PC-9 (cell line): Measurements from ENCODE around the gene POLQ.

ENCODE experiments used
- CTCF ChIP-seq: fragments of 200-600 bp; sonication (generic); conservative IDR thresholded peaks from 2 replicates; pipeline ENCODE4 v1.6.1; 2017; ENCODE audit warnings: mixed run types, antibody characterized with exemption, mild to moderate bottlenecking, moderate library complexity
- EZH2 ChIP-seq: fragments of 200-600 bp; sonication (generic); IDR thresholded peaks from 2 replicates; pipeline ENCODE4 v1.8.0; 2017; ENCODE audit warnings: antibody characterized with exemption, low read depth

DNA sequence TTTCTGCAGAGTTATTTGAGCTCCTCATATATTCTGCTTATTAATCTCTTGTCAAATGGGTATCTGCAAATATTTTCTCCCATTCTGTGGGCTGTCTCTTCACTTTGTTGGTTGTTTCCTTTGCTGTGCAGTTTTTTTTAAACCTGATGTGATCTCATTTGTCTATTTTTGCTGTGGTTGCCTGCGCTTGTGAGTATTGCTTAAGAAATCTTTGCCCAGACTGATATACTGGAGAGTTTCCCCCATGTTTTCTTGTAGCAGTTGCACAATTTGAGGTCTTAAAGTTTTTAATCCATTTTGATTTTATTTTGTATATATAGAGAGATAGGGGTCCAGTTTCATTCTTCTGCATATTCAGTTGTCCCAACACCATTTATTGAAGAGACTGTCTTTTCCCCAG is 102.3 kb downstream of the POLQ start:
- TF ChIP-seq EZH2 = no peak
- no peak for TF ChIP-seq CTCF
